GM21786 (cell line): Measurements from ENCODE around the gene ASPSCR1.

Source experiments
- ATAC-seq: cut with Tn5 transposase; IDR thresholded peaks from one replicate; pipeline ENCODE4 v1.9.1; 2021; ENCODE audit not compliant: unreplicated experiment

ASPSCR1 gene

GRCh38 chr17:81996232-81996756 is 18.9 kb downstream of the ASPSCR1 start:
- no peak for ATAC-seq

GRCh38 chr17:81996757-81997441 is 19.5 kb downstream of the ASPSCR1 start:
- ATAC-seq: no peak

GRCh38 chr17:81998212-81998611 is 20.8 kb downstream of the ASPSCR1 start:
- ATAC-seq: no peak

GRCh38 chr17:81998691-81999438 is 21.4 kb downstream of the ASPSCR1 start:
- no peak for ATAC-seq

- no peak for ATAC-seq
These were observed 22.2 kb downstream of the ASPSCR1 start for GRCh38 chr17:81999587-81999975.

GRCh38 chr17:81999976-82000802 is 22.8 kb downstream of the ASPSCR1 start:
- no peak for ATAC-seq

GRCh38 chr17:82000803-82001570 is 23.6 kb downstream of the ASPSCR1 start:
- ATAC-seq: no peak

GRCh38 chr17:82001571-82002056 is 24.2 kb downstream of the ASPSCR1 start:
- no peak for ATAC-seq

GRCh38 chr17:82003411-82004381 is 26.3 kb downstream of the ASPSCR1 start:
- no peak for ATAC-seq

- no peak for ATAC-seq
These were observed 27.4 kb downstream of the ASPSCR1 start for GRCh38 chr17:82004517-82005455.

GRCh38 chr17:82005701-82006348 is 28.4 kb downstream of the ASPSCR1 start:
- ATAC-seq: no peak

GRCh38 chr17:82006468-82007227 is 29.2 kb downstream of the ASPSCR1 start:
- no peak for ATAC-seq

GRCh38 chr17:82007228-82007494 is 29.7 kb downstream of the ASPSCR1 start:
- no peak for ATAC-seq

GRCh38 chr17:82007495-82008257 is 30.2 kb downstream of the ASPSCR1 start:
- no peak for ATAC-seq

GRCh38 chr17:82008258-82008940 is 31.0 kb downstream of the ASPSCR1 start:
- no peak for ATAC-seq

- no peak for ATAC-seq
These were observed 31.5 kb downstream of the ASPSCR1 start for GRCh38 chr17:82008941-82009405.
